Sigmoid colon (tissue), 4 donors: Measurements from ENCODE around the gene EEF1A2.

Experiments
- CTCF ChIP-seq, 4 experiments: fragments of 450-650 bp in 3 of 4; fragments of 200-600 bp in 1 of 4; IDR thresholded peaks; one replicate each; pipeline ENCODE4 v1.5.1; 2016 to 2019; ENCODE audit warnings: antibody characterized with exemption in 4 of 4, mild to moderate bottlenecking in 3 of 4, moderate library complexity in 2 of 4
- EP300 ChIP-seq, 4 donors: sonication (generic); formaldehyde crosslinking; IDR thresholded peaks; one replicate each; pipeline ENCODE4 v1.6.1; 2017; ENCODE audit warnings: antibody characterized with exemption in 4 of 4
- POLR2AphosphoS5 ChIP-seq, 4 donors: sonication (generic); formaldehyde crosslinking; IDR thresholded peaks; one replicate each; pipeline ENCODE4 v1.6.1; 2017; ENCODE audit warnings: antibody characterized with exemption in 4 of 4

- TF ChIP-seq POLR2AphosphoS5 (IDR thresholded peaks at IDR 0.05) (no peak), CTCF (IDR thresholded peaks at IDR 0.05) (no peak), EP300 (IDR thresholded peaks at IDR 0.05) (no peak)
Measured at GRCh38 chr20:63473555-63474449, 25.1 kb downstream of the EEF1A2 start.
